Left ventricle myocardium superior (tissue), 1 donor: ENCODE measurements around the gene ELOB. TPM values are rescaled to one million over a fixed set of nuclear protein-coding genes. Genes with fewer than 3 reads are reported as not detected.

ENCODE experiments used
- ATAC-seq: fragments of 200-7000 bp; cut with Tn5 transposase; one replicate; pipeline ENCODE4 v1.9.1; 2020; ENCODE audit warnings: mild to moderate bottlenecking, moderate library complexity
- DNase-seq: peaks from one replicate; pipeline ENCODE4 v3.0.0-alpha.2; 2020
- intact Hi-C: fragments of 100-400 bp; cut with micrococcal nuclease; formaldehyde crosslinking; loops from one replicate; pipeline ENCODE4 v1.11.0; 2022
- total RNA-seq: library from RNA; stranded (reverse); fragmentation: NEBNext Ultra II Directional; extraction: Animal tissue kit (Norgen Biotek cat#: 25700); gene quantifications from one replicate; pipeline ENCODE4 v1.2.1, GENCODE V29; 2021
- donor health status: DM: no; HTN: yes; CAD: no; lungs with severe emphysema.

Gene ELOB
- total RNA-seq, 1 donor from 2014 or later: 325 TPM

DNA sequence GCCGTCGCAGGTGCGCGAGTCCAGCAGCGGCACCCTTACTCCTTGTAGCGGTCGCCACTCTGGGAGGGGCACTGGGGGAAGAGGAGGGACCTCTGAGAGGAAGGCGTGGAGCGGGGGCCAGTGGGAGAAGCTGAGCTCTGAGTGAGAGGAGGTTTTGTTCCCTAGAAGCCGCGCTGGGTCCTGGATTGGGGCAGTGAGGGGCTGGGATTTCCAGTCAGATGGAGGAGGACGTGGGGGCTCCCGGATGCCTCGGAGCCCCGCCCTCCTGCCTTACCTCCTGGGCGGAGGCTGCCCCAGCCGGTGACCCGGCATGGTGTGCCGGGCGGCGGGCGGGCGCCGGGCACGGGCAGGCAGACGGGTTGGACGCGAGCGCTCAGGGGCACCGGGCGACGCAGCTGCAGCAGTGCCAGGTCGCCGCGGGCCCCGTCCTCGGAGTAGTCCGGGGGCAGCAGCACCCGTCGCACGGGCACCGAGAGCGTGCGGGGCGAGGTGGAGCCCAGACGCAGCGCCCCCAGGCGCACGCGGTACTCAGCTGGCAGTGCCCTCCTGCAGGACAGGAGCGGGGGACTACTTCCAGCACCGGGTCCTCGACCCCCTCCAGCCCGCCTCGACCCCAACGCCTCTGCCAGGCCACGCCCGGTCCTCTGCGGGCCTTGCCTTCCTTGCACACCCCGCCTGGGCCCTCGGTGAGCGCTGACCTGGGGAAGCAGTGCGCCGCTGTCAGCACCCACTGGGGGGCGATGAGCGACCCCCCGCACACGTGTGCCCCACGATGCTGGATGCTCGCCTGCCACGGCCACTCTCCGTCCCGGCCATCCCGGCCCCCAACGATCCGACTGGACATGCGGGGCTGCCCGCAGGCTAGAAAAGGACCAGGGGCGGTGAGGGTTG, 8.3 kb upstream of the ELOB start:
- DNase-seq (no peak), ATAC-seq (peak; percentile 34)
- intact Hi-C loops: no loop called here

GRCh38 chr16:2784358-2785100, 7.4 kb upstream of the ELOB start:
- intact Hi-C loops: no loop called here
- no peak for ATAC-seq
- DNase-seq: no peak

DNA sequence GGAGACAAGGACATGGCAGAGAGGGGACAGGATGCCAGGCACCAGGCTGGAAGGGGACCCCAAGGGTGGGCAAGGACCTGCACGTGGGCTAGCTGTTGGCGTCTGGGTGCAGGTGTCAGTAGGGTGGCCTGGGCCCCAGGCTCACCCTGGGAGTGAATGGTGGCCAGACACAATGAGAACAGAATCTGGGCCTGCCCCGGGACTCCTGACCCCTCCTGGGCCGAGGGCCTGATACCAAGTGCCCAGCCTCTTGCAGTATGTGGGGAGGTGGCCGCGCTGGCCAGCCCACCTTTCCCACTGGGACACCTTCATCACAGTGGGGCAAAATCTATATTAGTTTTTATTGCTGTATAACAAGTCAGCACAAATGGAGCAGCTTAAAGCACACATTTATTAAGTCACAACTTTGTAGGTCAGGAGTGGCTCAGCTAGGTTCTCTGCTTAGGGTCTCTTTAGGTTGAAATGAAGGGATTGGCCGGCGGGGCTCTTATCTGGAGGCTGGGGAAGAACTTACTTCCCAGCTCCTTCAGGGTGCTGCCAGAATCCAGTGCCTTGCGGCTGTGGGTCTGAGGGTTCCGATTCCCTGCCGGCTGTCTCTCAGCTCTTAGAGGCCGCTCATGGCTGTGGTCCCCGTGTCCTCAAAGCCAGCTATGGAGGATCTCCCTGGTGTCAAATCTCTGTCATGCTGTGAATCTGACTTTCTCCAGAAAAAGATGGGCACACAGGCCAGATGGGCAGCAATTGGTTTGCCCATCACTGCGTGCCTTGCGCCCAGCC, 6.7 kb upstream of the ELOB start:
- no peak for ATAC-seq
- DNase-seq: no peak
- intact Hi-C loops: no loop called here

DNA sequence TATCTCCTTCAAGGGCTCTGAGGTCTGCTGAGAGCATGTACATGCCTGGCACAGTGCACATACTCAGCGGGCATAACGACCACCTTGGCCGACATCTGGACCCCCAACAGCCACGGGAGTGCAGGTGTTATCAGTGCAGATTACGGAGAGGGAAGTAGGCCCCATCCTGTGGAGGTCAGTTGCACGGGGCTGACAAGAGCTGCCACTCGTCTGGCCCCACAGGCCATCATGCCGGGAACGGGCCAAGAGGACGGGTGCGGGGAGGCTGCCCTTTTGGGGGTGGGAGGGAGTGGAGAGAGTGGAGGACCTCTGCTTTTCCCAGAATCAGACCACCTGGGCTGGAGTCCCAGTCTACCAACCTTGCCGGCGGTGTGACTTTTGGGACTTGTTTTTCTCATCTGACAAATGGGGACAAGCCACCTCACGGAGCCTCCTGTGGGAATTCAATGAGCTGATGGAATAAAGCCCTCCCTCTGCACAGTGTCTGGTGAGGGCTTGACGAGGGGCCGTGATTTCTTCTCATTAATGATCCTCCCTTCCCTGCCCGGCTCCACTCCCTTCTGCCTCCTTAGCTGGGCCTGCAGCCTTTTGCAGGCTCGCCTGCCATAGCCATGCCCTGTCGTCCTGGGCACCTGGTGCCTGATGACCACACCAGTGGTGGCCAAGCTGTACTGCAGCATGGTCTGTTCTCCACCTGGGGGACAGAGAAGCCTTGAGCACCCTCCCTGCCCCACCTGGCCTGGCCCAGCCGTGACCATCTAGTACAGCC, 5.7 kb upstream of the ELOB start:
- ATAC-seq: no peak
- intact Hi-C loops: no loop called here
- DNase-seq: no peak

DNA sequence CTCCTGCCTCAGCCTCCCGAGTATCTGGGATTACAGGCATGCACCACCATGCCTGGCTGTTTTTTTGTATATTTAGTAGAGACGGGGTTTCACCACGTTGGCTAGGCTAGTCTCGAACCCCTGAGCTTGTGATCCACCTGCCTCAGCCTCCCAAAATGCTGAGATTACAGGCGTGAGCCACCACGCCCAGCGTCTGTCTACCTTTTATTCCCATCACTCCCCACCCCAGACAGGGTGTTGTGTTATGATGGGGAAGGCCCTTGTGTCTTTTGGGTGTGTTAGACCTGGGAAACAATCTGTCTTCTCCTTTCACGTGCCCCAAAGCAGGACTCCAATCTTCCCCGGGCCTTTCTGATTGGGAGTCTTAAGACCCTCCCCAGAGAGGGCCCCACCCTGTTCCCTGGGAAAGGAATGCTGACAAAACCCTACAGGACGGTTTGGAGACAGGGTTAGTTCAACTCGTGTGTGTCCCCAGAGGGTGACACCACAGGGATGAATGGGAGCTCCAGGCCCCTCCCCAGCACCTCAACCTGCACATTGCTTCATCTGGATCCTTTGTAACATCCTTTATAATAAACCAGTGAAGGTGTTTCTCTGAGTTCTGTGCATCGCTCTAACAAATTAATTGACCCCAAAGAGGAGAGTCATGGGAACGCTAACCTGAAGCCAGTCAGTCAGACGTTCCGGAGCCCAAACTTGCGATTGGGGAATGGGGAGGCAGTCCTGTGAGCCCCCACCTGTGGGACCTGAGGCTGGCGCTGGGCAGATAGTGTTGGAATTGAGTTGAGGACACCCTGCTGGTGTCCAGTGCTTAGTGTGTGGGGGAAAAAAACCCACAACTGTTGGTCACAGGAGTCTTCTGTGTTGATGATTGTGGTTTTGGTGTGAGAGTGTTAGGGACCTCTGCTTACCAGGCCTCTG, 3.2 kb upstream of the ELOB start:
- DNase-seq (no peak), ATAC-seq (no peak)
- intact Hi-C loops: no loop called here

GRCh38 chr16:2779151-2779920, 2.3 kb upstream of the ELOB start:
- ATAC-seq: no peak
- no peak for DNase-seq
- intact Hi-C loops: no loop called here

- DNase-seq (no peak), ATAC-seq (no peak)
- intact Hi-C loops: no loop called here
These were observed 1.5 kb upstream of the ELOB start for GRCh38 chr16:2778630-2778958.

DNA sequence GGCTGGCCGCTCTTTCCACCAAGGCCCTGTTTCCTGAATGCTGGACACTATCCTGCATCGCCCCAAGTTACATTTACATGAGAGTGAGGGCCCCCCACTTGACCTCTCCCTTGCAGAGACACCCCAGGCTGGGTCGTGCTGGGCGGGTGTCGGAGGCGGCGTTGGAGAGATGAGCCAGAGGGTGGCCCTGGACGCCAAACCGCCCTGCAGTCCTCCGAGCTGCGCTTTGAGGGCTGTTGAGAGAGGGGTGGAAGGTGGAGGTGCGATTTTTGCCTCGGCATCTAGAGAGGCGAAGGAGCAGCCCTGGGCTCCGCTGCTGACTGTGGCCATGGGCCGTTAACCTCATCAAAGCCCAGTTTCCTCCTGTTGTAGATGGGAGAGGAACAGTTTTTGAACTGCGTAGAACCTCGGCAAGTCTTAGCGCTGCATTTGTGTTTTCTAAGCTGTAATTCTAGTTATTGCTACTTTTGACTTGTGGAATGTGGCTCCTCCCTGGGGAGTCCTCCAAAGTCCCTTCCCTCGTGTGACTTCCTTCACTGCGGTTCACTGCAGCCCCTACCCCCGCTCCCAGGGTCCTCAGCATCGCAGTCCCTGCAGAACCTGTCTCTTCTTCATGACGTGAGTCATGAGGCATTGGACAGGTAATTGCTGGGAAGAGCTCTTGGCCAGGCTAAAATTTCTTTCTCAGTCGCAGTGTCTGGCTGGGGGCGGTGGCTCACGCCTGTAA, 986 bp upstream of the ELOB start:
- intact Hi-C loops: no loop called here
- ATAC-seq: peak; percentile 54
- DNase-seq: peak; percentile 49

DNA sequence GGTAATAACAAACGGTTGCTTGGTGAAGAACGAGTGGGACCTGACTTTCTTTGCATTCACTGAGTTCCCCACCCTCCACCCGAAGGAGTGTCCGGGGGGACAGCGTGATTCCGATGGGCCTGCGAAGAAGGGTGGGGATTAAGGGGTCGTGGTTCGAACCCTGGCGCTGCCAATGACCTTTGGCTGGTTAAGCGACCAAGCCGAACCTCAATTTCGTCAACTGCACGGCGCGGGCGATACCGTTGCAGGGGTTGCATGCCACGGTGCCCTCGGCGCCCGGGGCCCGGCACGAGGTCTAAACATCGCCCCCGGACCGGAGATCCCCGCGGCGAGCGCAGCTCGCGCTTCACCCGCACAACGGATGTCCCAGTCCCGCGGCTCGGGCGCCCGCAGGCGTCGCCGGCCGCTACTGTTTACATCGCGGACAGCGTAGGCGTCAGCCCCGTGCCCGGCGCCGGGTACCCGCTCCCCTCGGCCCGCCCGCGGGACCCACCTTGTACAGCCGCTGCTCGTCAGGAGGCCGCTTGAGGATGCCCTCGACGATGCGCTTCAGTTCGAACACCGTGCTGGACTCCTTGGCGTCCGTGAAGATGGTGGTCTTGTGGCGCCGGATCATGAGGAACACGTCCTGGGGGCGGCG, 460 bp downstream of the ELOB start:
- ATAC-seq (no peak), DNase-seq (peak; percentile 55)
- intact Hi-C loops: no loop called here

DNA sequence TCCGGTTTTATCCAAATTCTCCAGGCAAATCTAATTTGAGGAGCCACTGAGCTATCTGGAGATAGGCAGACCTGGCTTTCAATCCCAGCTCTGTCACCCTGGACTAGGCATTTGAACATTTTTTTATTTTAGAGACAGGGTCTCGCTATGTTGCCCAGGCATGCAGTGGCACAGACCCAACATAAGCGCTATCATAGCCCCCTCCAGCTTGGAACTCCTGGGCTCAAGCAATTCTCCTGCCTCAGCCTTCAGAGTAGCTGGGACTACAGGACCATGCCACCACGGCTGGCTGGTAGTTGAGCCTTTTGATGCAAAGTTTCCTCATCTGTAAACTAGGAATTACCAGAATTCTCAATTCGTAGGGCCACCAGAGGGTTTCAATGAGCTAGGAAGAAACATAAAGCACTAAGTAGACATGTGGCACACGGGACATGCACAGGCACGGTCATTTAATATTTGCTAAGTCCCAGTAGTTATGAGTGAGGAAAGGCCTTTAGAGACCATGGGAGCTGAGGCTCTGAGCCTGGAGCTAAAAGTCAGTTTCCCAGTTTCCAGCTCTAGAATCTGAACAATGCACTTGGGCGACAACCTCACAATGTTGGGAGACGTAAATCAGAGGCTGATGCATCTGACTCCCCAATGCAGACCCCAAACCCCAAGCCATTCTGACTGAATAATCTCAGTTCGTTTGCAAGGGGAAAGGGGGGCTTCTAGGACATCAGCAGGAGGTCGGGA, 1.1 kb downstream of the ELOB start:
- intact Hi-C loops: no loop called here
- DNase-seq (no peak), ATAC-seq (no peak)

DNA sequence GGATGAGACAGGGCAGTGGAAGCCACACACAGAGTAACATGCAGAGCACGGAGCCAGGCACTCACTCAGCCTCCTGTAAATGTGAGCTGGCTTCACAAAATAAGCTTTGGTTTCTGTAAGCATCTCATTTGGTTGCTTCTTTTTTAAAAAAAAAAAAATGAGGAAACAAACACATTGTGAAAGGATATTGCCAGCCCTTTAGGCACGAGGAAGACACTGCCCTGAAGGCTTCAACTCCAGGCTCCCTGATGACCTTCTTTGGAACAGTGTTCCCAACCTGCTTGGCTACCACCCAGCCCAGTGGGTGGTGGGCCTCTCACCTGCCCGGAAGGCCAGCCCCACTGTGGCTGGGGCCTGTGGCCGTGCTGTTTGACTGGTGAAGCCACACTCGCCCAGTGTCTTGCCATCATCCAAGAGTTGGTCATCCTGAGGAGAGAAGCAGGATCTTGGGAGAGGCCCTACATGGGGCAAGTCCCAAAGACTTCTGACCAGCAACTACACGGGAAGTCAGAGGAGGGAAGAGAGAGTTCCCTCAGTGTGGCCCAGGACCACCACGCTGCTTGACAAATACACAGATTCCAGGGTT, 1.9 kb downstream of the ELOB start:
- intact Hi-C loops: no loop called here
- DNase-seq (no peak), ATAC-seq (no peak)

GRCh38 chr16:2774161-2774891, 2.8 kb downstream of the ELOB start:
- no peak for ATAC-seq
- DNase-seq: no peak
- intact Hi-C loops: no loop called here

GRCh38 chr16:2773188-2773968, 3.7 kb downstream of the ELOB start:
- intact Hi-C loops: no loop called here
- DNase-seq (no peak), ATAC-seq (no peak)
